HG02588 (cell line): ENCODE measurements around the gene SMG6.

Source experiments
- ATAC-seq: cut with Tn5 transposase; IDR thresholded peaks from one replicate; pipeline ENCODE4 v1.9.1; 2021; ENCODE audit warnings: mild to moderate bottlenecking, moderate library complexity; ENCODE audit not compliant: unreplicated experiment

The SMG6 gene

DNA sequence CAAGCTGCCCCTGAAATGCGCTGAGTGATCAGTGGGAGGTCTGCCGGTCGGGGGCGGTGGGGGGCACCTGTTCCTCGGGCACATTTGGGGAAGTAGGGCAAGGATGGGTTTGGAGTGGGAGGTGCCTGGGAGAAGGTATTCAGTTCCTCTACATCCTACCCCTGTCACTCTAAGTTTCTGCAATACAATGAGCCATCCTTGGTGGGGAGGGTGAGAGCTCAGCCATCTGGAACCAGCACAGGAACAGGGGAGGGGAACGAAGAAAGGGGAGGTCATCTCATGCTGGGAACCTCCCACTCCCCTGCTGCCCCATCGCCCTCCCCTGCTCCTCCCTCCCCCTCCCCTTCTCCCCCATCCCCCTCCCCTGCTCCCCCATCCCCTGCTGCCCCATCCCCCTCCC is 269.4 kb downstream of the SMG6 start:
- no peak for ATAC-seq

DNA sequence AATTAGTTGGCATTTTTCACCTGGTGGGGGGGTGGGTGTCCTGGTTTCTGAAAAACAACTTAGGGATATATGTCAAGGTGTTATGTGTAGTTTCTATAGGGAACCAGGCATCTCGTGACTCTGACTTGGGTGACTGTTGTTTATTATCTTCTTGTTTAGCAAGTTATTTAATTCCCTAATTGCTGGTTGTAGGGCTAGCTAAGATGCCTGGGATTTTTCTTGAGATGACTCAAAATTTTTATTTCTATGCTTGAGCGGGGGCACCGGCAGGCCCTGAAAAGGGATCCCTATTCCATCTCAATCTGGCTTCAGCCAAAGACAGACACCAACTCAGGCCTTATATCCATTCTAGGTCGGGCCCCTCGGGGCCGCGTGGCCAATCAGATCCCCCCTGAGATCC is 270.4 kb downstream of the SMG6 start:
- no peak for ATAC-seq

DNA sequence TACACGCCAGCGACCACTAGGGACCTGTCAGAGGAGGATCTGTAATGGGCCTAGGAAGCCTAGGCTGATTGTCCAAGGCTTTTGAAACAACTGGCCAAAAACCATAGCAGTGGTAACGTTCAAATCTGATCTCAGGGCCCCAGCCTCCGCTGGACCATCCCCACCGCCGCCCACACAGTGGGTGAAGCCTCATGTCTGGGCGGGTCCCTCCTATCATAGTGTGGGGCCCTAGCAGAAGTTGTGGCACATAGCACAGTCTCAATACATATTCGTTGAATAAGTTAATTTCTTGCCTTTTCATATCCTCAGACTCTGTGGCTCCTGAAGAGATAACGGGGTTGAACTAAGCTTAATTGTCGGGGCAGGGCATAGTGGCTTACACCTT is 272.8 kb downstream of the SMG6 start:
- no peak for ATAC-seq

DNA sequence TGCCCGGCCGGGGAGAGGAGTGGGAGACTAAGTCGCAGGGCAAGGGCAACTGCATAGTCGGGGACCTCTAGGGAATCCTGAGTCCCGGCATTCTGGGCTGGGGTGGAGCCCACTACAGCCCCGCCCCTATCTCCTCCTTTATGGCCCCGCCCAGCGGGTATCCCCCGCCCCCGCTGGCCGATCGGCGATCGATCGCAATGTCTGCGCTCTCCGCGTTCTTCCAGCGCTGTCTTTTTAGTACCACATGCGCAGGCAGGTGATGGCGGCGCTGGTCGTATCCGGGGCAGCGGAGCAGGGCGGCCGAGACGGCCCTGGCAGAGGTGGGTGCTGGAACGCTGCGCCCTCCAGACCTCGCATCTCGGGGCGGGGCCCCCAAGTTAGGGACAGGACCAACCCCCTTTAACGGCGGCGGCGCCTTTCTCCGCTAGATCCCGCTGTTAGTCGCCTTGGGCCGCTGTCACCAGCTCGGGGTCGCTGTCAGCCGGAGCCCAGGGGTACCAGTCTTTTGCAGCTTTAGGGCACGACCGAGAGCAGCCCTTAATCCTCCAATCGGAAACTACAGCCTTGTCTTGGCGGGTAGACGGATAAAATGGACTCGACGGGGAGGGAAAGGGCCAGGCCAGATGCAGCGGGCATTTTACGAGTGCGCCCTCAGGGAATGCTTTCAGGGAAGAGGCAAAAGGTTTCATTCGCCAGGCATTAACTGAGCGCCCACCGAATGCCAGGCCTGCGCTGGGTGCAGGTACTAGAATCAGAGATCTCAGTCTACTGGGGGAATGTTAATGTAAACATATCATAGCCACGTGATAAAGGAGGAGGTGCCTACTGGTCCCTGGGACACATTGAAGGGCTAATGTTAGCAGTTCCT is 273.4 kb downstream of the SMG6 start, which contains the start of gene DPH1:
Gene DPH1, plus strand, starts transcription at position 243 of the 868 bp plus-strand sequence. Its CDS starts 17 bp downstream, at position 260.
- ATAC-seq, result peak; percentile 65

DNA sequence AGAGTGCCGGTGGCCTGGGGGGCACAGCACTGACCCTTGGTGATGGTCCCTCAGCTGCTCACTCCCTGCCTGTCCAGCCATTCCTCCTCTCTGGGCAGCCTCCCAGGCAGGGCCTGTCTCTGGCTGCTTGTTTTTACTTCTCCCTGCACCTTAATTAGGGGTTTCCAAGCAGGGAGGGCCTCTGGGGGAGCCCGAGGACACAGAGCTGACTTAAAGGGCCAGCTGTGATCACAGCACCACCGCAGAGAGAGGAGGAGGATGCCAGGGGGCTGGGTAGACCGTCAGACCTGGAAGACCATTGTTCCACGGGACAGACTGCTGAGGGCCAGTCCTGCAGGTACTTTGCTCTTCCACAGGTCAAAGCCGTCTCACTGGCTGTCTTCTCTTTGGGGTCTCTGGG is 274.8 kb downstream of the SMG6 start:
- ATAC-seq, result no peak

DNA sequence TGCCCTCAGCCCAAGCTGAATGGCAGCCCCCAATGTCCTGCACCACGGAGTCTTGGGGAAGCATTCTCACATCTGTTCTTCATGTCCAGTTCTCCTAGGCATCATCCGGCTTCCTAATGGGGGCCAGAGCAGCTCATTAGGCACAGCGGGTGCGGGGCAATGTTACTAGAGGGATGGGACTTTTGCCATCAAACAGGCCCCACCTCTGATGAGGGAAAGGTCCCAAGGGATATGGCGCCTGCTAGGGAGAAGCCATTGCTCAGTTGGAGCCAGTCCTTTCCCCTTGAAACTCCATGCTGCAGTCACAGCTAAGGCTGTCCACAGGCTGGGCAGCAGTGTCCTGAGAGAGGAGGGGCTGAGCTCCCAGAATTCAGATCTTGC is 275.4 kb downstream of the SMG6 start:
- no peak for ATAC-seq

DNA sequence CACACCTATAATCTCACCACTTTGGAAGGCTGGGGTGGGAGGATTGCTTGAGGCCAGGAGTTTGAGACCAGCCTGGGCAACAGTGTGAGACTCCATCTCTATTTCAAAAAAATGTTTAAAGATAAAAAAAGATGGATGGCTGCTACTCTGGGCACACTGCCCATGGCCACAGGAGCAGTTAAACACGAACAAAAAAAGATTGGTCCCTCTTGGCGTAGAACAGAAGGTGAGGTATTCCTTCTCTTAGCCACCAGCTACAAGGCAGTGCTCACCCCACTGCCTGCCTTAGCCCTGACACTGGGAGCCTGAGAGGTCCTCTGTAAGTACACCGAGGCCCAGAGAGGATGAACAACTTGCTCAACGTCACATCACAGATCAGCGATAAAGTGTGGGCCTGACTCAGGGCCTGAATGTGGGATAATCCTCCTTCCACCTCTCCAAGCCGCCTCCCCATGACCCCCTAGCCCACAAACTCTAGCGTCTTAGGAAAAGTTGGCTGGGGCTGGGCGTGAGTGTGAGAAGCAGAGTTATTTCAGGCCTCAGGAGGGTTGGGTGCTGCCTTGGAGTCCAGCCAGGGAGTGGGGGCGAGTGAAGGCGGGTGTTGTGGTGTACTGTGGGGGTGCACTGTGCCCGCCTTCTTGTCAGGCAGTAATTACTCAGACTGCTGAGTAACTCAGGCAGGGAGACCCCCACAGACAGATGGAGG is 275.9 kb downstream of the SMG6 start:
- no peak for ATAC-seq

DNA sequence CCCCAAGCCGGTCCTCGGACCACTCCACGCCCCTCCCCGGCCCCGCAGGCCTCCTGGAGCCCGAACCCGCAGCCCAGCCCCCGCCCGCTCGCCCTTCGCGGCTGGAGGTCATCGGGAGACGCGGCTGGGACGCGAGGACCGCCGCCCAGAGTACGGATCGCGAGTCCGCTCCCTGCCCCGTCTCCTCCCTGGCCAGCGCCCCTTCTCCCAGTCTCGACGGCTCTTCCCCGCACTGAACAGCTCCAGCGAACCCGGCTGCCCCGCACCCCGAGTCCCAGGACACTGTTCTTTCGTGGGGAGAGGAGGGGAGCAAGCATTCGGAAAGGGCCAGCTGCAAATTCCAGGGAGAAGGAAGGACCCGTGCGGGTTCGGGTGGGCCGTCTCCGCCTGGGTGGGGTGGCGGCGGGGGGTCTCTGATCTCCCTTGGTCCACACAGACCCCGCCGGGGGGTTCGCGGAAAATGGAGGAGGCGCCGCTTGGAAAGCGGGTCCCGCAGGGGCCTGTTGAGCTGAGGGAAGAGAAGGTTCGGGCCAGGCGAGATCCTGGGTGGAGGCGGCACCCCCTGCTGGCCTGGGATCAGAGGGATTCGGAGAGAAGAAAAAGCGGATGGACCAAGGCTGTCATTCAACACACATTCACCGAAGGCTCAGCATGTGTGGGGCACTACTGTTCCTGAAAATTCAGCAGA is 277.8 kb downstream of the SMG6 start:
- no peak for ATAC-seq

DNA sequence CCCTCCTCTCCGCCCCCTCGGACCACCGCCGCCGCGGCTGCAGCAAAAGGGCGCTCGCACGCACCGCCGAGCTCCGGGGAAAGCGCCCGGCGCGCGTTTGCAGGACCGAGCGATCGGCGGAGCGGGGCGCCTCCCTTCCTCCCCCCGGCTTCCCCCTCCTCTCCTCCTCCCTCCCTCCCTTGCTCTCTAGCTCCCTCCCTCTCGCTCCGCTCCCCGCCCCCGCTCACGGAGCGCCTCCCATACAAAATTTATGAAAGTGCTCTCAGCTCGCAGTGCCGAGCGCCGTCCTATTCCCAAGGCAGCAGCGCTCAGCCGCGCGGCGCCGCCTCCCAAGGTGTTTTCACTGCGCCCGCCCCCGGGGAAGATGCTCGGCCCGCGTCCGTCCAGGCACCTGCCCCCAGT is 278.4 kb downstream of the SMG6 start, which contains the start of gene RTN4RL1:
Gene RTN4RL1, minus strand, starts transcription at position 115 of the 402 bp plus-strand sequence. CDS start 469 bp downstream, outside the sequence.
- ATAC-seq, result no peak

DNA sequence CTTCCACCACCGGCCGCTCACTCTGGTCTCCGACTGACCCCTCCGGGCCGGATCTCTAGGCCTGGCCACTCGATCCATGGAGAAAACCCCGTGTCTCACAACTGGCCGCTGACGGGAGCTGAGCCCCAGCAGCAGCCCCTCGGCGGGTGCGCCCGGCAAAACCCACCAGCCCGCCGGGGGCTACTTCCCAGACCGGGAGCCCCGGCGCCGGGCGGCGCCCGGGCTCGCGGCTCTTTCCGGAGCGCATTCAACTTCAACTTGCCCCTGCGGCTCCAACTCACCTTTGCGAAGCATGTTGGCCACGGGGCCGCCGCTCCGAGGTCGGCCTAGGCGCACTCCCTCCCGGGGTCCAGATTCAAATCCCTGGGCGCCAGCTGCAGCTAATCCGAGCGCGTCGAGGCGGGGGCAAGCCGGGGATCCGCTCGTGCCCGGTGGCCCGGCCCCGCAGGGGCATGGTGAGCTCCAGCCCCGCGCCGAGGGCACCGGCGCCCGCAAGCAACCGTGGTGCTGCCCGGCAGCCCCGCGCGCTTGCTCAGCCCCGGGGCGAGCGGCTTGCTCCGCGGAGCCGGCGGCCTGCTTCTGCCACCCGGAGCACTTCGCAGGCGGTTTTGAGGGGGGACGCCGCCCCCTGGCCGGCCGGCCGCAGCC is 278.9 kb downstream of the SMG6 start:
- ATAC-seq, result no peak

DNA sequence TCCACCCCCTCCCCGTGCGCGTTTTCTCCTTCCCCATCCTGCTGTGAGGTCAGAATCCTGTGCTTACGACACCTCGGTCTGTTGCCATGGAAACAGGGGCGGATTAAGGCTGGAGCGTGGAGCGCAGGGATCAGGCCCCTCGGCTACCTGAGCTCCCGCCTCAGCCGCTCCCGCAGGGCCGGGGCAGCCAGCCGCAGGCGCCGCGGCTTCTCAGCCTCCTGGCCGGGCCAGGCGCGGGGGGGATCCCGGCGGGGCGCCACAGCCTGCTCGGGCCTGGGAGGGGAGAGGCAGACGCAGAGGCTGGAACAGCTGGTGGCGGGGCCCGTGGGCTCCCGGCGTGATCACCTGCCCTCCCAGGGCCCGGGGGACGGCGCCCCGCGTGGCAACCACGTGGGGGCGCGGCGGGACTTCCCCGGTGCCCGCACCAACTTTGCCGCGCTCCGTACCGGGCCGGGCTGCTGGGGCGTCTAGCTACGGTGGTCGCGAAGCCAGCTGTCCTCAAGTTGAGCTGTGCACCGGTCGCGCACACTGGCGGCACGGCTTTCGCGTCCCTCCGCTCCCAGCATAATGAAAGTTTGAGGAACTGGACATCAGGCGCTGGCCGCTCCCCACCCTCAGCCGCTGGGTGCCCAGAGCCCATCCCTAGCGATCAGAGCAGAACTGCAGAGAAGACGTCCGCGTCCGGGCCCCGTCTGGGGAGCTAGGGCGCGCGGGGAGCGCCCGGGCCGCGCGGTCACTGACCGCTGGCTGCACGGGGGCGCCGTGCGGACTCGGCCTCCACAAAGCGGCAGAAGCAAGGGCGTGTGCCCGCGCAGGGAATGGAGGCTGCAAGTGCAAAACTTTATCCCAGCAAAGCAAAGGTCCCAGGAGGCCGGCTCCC is 279.7 kb downstream of the SMG6 start:
- ATAC-seq, result no peak

DNA sequence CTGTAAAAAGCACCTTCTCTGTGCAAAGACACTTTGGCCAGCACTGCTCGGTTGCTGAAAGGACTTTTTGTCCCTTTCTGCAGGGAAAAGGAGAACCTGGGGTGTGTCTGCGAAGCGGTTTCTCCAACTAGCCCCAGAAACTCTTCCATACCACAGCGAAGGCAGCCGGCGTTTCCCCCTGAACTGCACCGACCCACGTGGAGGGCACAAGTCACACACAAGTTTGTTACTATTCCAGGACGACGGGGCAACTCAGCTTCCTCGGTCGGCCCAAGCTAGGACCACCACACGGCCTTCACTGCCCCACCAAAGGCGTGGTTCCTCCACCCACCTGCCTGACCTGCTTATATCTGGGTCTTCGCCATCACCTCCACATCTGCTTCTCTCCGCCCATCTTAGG is 280.3 kb downstream of the SMG6 start:
- ATAC-seq, result no peak

DNA sequence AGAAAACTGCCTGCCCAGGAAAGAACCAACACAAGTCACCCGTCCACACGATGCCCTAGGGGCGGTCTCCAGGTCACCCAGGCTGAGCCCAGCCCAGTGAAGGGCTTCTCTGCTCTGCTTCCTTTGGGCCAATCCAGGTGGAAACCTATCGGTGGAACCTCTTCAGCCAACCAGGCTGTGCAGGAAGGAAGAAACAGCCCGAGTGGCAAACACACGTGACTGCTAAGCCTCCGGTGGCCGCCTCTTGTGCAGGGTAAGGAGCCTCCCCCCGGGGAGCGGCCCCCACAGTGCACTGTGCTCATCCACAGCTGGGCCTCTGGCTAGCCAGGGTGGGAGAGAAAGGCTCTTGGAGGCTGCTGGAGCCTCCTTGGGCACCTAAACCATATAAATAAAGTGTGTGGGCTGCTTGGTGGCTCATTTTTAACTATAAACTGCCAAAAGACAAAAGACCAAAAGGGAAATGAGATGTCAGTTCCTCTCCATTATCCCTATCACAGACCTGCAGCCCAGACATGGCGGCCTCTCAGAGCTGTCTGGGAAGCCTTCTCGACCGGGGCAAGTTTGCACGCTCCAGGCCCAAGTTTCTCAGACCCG is 280.8 kb downstream of the SMG6 start:
- ATAC-seq, result no peak

DNA sequence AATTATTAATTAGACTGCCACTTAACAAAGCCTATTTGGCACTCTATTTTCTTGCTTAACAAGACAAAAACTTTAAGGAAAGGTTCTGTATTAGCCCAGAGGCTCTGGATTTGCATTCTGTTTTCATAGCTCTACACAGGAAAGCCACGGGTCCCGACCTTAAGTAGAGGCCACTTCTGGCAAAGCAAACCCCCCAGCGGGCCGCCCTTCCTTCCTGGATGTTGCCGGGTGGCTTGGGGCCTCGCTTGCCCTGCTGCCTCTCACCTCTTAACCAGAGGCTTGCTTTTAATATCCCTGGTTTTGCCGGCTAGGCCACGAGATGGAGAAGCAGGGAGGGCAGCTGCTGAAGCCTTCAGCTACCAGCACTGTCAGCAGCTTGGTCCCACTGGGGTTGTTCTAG is 282.9 kb downstream of the SMG6 start:
- ATAC-seq, result no peak

DNA sequence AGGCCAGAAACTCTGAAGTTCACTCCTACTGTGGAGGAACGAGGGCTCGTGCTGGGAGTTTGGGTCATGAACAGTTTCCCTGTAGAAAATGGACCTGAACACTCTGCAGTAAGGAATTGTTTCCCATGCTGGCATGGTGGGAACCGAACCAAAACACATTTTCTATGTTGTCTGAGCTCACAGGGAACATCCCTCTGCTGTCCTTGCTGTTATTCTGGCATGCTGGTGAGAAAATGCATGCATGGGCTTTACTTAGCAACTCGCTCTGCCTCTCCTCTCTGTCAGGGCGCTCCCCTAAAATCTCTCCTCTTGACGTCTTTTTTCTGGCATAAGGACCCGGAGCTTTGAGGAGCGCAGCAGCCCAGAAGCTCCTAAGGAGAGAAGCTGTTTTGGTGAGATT is 283.9 kb downstream of the SMG6 start:
- no peak for ATAC-seq

DNA sequence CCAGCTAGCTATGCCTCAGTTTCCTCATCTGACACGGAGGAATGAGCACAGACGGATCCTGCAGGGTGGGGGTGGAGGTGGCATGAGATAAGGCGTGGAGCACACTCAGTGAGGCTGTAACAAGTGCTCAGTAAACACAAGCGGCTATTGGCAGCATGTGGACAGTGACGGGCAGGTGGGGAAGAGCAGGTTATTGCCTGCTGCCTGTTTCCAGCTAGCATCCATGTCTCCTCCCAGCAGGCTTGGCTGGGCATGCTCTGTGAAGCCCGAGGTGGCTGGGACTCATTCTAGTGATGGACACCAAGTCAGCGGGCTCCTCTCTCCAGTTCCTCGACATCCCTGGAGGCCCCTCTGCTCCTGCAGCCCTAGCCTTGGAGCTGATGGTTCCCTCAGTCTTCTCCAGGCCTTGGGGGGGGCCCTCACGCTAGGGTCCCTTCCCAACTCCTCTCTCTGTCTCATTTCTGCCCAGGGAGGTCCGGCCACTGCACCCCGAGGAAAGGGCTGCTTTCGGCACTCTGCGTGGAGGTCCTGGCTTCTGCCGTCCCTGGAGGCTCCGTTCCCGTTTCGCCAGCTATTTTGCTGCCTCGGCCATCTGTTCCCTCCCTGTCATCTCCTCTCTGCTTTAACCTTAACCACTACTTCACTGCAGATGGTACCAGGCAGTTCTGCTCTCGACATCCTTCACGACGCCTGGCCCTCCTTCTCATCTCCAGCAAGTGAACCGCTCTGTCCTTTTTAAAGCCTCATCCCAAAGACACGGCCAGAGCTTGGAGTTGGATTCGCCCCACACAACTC is 284.7 kb downstream of the SMG6 start:
- ATAC-seq, result no peak

DNA sequence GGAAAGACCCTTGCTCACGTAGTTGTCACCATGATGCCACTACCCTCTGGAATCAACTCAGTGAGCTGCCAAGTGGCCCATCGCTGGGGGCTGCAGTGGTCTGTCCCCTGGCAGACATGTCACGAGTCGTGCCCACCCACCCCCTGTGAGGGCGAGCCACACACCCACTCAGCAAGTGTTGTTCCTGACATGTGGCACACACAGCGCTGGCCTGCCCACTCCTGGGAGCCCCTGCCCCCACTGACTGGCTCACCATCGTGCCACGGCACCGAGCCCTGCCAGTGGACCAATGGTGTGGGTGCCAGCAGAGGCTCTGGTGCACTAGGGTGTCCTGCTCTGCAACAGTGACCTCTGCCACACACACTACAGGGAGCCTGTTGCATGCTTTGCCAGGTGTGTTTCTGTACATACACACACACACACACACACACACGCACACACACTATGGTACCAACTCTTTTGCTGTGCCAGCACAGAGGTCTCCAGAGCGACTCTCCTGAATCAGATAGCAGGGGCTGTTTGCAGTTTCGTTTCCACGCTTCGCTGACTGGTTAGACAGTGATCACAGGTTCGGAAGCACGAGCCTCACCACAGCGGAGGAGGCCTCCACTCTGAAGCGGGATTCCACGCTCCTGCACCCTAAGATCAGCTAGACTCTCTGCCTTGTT is 286.2 kb downstream of the SMG6 start:
- no peak for ATAC-seq

DNA sequence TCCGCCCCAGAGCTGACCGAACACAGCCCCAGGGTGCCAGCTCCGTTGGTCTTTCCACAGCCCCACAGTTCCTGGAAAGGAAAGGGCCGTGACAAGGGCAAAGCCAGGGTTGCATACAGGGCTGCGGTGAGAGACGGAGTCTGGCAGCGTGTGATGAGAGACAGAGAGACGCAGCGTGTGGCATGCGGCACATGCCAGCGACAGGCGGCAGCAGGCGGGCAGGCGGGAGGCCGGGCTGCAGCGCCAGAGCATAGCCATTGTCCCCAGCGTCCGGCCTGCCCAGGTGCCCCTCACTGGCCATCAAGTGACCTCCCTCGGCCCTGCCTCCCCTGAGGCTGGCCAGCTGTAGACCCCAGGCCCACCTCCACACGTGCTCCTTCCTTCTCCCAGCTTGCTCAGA is 287.1 kb downstream of the SMG6 start:
- ATAC-seq, result no peak
